ENCODE measurements around the gene AP1AR. TPM values are rescaled to one million over a fixed set of nuclear protein-coding genes. Genes with fewer than 3 reads are reported as not detected.

Gene AP1AR
- total and polyA plus RNA-seq, 4 donors, result 7.6 to 14.7 (median 7.8) TPM

GRCh38 chr4:112185334-112185733, 46.3 kb upstream of the AP1AR start:
- Histone ChIP-seq H3K27ac (ENCODE audit: low read depth in 1 of 2, low read length in 2 of 2) (no peak overlapping the region), H3K9ac (ENCODE audit: low read depth in 1 of 2, low read length in 2 of 2) (peak overlapping the region in 1 of 2 donors; percentile 6), H3K4me3 (ENCODE audit: low read depth in 1 of 3, low read length in 3 of 3) (no peak overlapping the region), H3K9me3 (ENCODE audit: control insufficient read depth in 4 of 4, low read length in 3 of 4) (no peaks in the 10 kb centered on the region), H3K27me3 (ENCODE audit: control insufficient read depth in 4 of 4, insufficient read depth in 4 of 4, low read length in 3 of 4) (no peaks in the 10 kb centered on the region), H3K4me1 (ENCODE audit: control insufficient read depth in 4 of 4, insufficient read depth in 4 of 4, low read length in 3 of 4) (peaks cover 0 to 11% (median 3%) of the 10 kb centered on the region in 4 donors), H3K36me3 (ENCODE audit: control insufficient read depth in 4 of 4, insufficient read depth in 3 of 4, low read depth in 1 of 4, low read length in 3 of 4) (no peaks in the 10 kb centered on the region)
- DNase-seq (ENCODE audit: low spot score), result no peak
- WGBS, result 99% methylated on average over 2 of the region's 2 CpGs
- TF ChIP-seq FOXA2 (IDR thresholded peaks at IDR 0.05), result no peak
- TF ChIP-seq RAD21 (IDR thresholded peaks at IDR 0.05), result no peak
- TF ChIP-seq TAF1 (conservative IDR thresholded peaks at IDR 0.05), result no peak
- no peak for TF ChIP-seq EGR1 (IDR thresholded peaks at IDR 0.05; ENCODE audit: low read depth in 2 of 2)
- TF ChIP-seq REST (IDR thresholded peaks at IDR 0.05), result no peak
- no peak for TF ChIP-seq GABPA (IDR thresholded peaks at IDR 0.05 in 1 of 2, conservative IDR thresholded peaks at IDR 0.05 in 1 of 2)
- TF ChIP-seq HNF4G (IDR thresholded peaks at IDR 0.05), result no peak
- TF ChIP-seq, protein P1, sequence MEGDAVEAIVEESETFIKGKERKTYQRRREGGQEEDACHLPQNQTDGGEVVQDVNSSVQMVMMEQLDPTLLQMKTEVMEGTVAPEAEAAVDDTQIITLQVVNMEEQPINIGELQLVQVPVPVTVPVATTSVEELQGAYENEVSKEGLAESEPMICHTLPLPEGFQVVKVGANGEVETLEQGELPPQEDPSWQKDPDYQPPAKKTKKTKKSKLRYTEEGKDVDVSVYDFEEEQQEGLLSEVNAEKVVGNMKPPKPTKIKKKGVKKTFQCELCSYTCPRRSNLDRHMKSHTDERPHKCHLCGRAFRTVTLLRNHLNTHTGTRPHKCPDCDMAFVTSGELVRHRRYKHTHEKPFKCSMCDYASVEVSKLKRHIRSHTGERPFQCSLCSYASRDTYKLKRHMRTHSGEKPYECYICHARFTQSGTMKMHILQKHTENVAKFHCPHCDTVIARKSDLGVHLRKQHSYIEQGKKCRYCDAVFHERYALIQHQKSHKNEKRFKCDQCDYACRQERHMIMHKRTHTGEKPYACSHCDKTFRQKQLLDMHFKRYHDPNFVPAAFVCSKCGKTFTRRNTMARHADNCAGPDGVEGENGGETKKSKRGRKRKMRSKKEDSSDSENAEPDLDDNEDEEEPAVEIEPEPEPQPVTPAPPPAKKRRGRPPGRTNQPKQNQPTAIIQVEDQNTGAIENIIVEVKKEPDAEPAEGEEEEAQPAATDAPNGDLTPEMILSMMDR (IDR thresholded peaks at IDR 0.05; ENCODE audit: low read depth, low read length, missing input control), result no peak
- TF ChIP-seq, protein P2, sequence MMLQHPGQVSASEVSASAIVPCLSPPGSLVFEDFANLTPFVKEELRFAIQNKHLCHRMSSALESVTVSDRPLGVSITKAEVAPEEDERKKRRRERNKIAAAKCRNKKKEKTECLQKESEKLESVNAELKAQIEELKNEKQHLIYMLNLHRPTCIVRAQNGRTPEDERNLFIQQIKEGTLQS (IDR thresholded peaks at IDR 0.05), result no peak
- TF ChIP-seq HNF4A (conservative IDR thresholded peaks at IDR 0.05), result no peak
- no peak for TF ChIP-seq FOXA1 (IDR thresholded peaks at IDR 0.05)
- TF ChIP-seq RXRA (IDR thresholded peaks at IDR 0.05), result no peak
- TF ChIP-seq, protein P3, sequence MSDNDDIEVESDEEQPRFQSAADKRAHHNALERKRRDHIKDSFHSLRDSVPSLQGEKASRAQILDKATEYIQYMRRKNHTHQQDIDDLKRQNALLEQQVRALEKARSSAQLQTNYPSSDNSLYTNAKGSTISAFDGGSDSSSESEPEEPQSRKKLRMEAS (IDR thresholded peaks at IDR 0.05), result no peak
- TF ChIP-seq YY1 (IDR thresholded peaks at IDR 0.05), result no peak
- no peak for TF ChIP-seq SP1 (IDR thresholded peaks at IDR 0.05)
- TF ChIP-seq NR2F2 (IDR thresholded peaks at IDR 0.05), result no peak
- TF ChIP-seq, protein P4, sequence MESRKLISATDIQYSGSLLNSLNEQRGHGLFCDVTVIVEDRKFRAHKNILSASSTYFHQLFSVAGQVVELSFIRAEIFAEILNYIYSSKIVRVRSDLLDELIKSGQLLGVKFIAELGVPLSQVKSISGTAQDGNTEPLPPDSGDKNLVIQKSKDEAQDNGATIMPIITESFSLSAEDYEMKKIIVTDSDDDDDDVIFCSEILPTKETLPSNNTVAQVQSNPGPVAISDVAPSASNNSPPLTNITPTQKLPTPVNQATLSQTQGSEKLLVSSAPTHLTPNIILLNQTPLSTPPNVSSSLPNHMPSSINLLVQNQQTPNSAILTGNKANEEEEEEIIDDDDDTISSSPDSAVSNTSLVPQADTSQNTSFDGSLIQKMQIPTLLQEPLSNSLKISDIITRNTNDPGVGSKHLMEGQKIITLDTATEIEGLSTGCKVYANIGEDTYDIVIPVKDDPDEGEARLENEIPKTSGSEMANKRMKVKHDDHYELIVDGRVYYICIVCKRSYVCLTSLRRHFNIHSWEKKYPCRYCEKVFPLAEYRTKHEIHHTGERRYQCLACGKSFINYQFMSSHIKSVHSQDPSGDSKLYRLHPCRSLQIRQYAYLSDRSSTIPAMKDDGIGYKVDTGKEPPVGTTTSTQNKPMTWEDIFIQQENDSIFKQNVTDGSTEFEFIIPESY (IDR thresholded peaks at IDR 0.05), result no peak
